ENCODE data around the gene PLXND1. TPM values are rescaled to one million over a fixed set of nuclear protein-coding genes. Genes with fewer than 3 reads are reported as not detected.

PLXND1 gene
- total RNA-seq, 2 experiments from 2014 or later = 4.7 to 6.0 TPM

DNA sequence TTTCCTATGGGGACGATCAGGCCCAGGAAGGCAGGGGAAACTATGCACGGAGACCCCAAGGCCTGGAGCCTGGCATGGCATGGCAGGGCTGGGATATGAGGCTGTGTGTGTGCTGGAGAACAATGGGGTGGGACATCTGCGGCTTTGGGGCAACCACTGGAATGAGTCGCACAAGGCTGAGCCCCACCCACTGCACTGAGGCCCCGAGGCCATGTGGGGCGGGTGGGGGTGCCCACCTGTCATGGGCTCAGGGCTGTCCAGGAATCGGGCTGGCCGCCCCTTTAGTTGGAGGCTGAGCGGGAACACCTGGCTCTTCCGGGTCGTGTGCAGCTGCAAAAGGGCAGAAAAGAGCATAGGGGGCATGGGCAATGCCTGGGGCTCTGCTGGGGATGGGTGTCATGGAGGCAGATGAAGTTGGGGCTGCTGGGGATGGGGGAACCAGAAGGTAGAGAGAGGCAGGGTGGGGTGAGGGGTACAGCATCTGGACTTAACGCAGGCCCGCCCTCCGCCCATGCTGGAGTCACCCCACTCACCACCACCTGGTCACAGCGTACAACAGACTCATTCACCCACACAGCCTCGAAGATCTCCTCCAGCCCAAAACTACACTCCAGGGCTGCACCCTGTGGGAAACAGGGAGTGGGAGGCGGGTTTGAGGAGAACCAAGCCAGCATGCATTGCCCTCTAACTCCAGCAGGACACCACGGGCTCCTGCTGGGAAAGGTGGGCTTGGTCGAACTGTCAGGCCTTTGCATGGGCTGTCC lies 31.1 kb downstream of the PLXND1 start:
- no peak for DNase-seq (ENCODE audit: low spot score)
- TF ChIP-seq, protein P1, sequence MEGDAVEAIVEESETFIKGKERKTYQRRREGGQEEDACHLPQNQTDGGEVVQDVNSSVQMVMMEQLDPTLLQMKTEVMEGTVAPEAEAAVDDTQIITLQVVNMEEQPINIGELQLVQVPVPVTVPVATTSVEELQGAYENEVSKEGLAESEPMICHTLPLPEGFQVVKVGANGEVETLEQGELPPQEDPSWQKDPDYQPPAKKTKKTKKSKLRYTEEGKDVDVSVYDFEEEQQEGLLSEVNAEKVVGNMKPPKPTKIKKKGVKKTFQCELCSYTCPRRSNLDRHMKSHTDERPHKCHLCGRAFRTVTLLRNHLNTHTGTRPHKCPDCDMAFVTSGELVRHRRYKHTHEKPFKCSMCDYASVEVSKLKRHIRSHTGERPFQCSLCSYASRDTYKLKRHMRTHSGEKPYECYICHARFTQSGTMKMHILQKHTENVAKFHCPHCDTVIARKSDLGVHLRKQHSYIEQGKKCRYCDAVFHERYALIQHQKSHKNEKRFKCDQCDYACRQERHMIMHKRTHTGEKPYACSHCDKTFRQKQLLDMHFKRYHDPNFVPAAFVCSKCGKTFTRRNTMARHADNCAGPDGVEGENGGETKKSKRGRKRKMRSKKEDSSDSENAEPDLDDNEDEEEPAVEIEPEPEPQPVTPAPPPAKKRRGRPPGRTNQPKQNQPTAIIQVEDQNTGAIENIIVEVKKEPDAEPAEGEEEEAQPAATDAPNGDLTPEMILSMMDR (conservative IDR thresholded peaks at IDR 0.05; ENCODE audit: low read length) = no peak
- TF ChIP-seq EZH2phosphoT487 (IDR thresholded peaks at IDR 0.05; ENCODE audit: borderline replicate concordance, low read depth, low read length) = no peak
- peak overlapping the region; percentile 36; the same call in 1 of the 2 replicates for H2AFZ ChIP-seq (ENCODE audit: low read length)
- ChIA-PET POLR2A (interaction anchor here (0.7 to 2.6 kb wide), 5 partner anchors 9 to 190 kb away, joined by 3 to 8 read pairs (median 4); no protein-coding TSS in a partner anchor), CTCF (ENCODE audit: unreplicated experiment) (no interaction called here)
- no peaks in the 10 kb centered on the region for H3K36me3 ChIP-seq (ENCODE audit: insufficient read depth, low read length)
- peak overlapping the region; percentile 92 for H3K27ac ChIP-seq (ENCODE audit: low read depth, low read length, poor library complexity, severe bottlenecking)
- no peaks in the 10 kb centered on the region for H3K9me3 ChIP-seq (ENCODE audit: low read length)
- intact Hi-C loops (cut with micrococcal nuclease; ENCODE audit: unreplicated experiment) = no loop called here
- peaks cover 54% of the 10 kb centered on the region for H3K4me1 ChIP-seq (ENCODE audit: insufficient read depth, low read length, poor library complexity, severe bottlenecking)
- no peaks in the 10 kb centered on the region for H4K20me1 ChIP-seq (ENCODE audit: insufficient read depth, low read length)
- no peak overlapping the region for H3K4me3 ChIP-seq (ENCODE audit: low read depth, low read length, poor library complexity, severe bottlenecking)
- H3K79me2 ChIP-seq (ENCODE audit: insufficient read depth, low read depth, low read length) = no peaks in the 10 kb centered on the region
- BruUV-seq (replicated peaks) = no TSS peak
- no peaks in the 10 kb centered on the region for H3K9me2 ChIP-seq (ENCODE audit: insufficient read depth, low read length)
- peak overlapping the region; percentile 60; the same call in 1 of the 2 replicates for H3K4me2 ChIP-seq (ENCODE audit: low read length)

DNA sequence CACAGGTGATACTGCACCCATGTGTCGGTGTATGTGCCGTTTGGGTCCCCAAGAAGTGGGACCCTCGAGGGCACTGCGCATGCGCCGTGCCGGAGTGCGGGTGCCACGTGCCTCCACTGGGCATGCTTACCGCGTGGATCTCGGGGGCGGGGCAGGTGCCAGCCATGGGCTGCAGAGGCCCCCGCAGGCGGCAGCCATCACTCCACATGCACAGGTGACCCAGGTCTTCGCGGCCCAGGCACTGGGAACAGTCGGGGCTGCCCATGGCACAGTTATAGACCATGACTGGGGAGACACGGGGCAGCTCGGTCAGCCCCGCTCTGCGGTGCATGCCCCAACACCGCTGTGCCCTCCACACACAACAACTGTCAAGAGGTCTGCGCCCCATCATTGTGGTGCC lies 32.3 kb downstream of the PLXND1 start:
- no peaks in the 10 kb centered on the region for H3K9me2 ChIP-seq (ENCODE audit: insufficient read depth, low read length)
- H3K79me2 ChIP-seq (ENCODE audit: insufficient read depth, low read depth, low read length) = no peaks in the 10 kb centered on the region
- no peaks in the 10 kb centered on the region for H3K9me3 ChIP-seq (ENCODE audit: low read length)
- no TSS peak for BruUV-seq (replicated peaks)
- no peak for DNase-seq (ENCODE audit: low spot score)
- ChIA-PET POLR2A (no interaction called here), CTCF (ENCODE audit: unreplicated experiment) (interaction anchor here (0.6 kb wide), 1 partner anchor 93 kb away, joined by 4 read pairs; no protein-coding TSS in a partner anchor)
- TF ChIP-seq, protein P1 (conservative IDR thresholded peaks at IDR 0.05; ENCODE audit: low read length) = no peak
- TF ChIP-seq EZH2phosphoT487 (IDR thresholded peaks at IDR 0.05; ENCODE audit: borderline replicate concordance, low read depth, low read length) = no peak
- H3K4me1 ChIP-seq (ENCODE audit: insufficient read depth, low read length, poor library complexity, severe bottlenecking) = peaks cover 54% of the 10 kb centered on the region
- no peaks in the 10 kb centered on the region for H3K36me3 ChIP-seq (ENCODE audit: insufficient read depth, low read length)
- no peak overlapping the region for H2AFZ ChIP-seq (ENCODE audit: low read length)
- H3K4me2 ChIP-seq (ENCODE audit: low read length) = no peak overlapping the region
- H4K20me1 ChIP-seq (ENCODE audit: insufficient read depth, low read length) = no peaks in the 10 kb centered on the region
- H3K4me3 ChIP-seq (ENCODE audit: low read depth, low read length, poor library complexity, severe bottlenecking) = no peak overlapping the region
- intact Hi-C loops (cut with micrococcal nuclease; ENCODE audit: unreplicated experiment) = no loop called here
- H3K27ac ChIP-seq (ENCODE audit: low read depth, low read length, poor library complexity, severe bottlenecking) = no peak overlapping the region

DNA sequence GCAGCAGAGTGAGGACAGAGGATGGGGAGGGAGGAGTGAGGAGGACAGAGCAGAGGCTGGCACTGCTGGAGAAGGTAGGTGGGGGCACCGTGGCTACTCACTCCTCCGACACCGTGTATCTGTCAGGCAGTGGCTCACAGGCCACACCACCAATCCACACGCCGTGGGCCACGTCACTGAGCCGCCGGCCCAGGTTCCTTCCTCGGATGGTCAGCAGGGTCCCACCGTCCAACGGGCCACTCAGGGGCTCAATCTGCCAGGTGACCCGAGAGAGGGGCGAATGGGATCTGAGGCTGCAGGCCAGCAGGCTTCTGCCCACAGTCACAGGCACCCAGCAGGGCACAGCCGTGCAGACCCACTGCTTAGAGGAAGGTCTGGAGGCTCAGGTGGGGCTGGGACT lies 33.0 kb downstream of the PLXND1 start:
- no peak for DNase-seq (ENCODE audit: low spot score)

More for the DNA sequence above, 33.0 kb downstream of the PLXND1 start:
- Histone ChIP-seq H3K4me3 (ENCODE audit: low read depth, low read length, poor library complexity, severe bottlenecking) (no peak overlapping the region), H3K9me2 (ENCODE audit: insufficient read depth, low read length) (no peaks in the 10 kb centered on the region), H3K79me2 (ENCODE audit: insufficient read depth, low read depth, low read length) (no peaks in the 10 kb centered on the region), H3K4me1 (ENCODE audit: insufficient read depth, low read length, poor library complexity, severe bottlenecking) (peaks cover 48% of the 10 kb centered on the region), H4K20me1 (ENCODE audit: insufficient read depth, low read length) (no peaks in the 10 kb centered on the region), H3K4me2 (ENCODE audit: low read length) (no peak overlapping the region), H3K9me3 (ENCODE audit: low read length) (no peaks in the 10 kb centered on the region), H3K36me3 (ENCODE audit: insufficient read depth, low read length) (no peaks in the 10 kb centered on the region), H3K27ac (ENCODE audit: low read depth, low read length, poor library complexity, severe bottlenecking) (no peak overlapping the region), H2AFZ (ENCODE audit: low read length) (no peak overlapping the region)
- TF ChIP-seq, protein P1 (conservative IDR thresholded peaks at IDR 0.05; ENCODE audit: low read length) = no peak
- no peak for TF ChIP-seq EZH2phosphoT487 (IDR thresholded peaks at IDR 0.05; ENCODE audit: borderline replicate concordance, low read depth, low read length)
- no TSS peak for BruUV-seq (replicated peaks)
- ChIA-PET CTCF (ENCODE audit: unreplicated experiment) (no interaction called here), POLR2A (no interaction called here)
- intact Hi-C loops (cut with micrococcal nuclease; ENCODE audit: unreplicated experiment) = no loop called here
